ENCODE measurements around the gene DAB1. TPM values are rescaled to one million over a fixed set of nuclear protein-coding genes. Genes with fewer than 3 reads are reported as not detected.

The DAB1 gene
- total and polyA plus RNA-seq, 2 of the 8 experiments (the other 6 are each of a cell fraction or from before 2014, with no cell fraction given): 4.4 to 11.8 TPM

GRCh38 chr1:57040811-57041210 lies 383.0 kb downstream of the DAB1 start:
- no peaks in the 10 kb centered on the region for H3K79me2 ChIP-seq (ENCODE audit: control insufficient read depth in 1 of 2, insufficient read depth in 2 of 2, low read length in 2 of 2)
- no peak overlapping the region for H3K23ac ChIP-seq (ENCODE audit: insufficient read length)
- no peak overlapping the region for H2AK5ac ChIP-seq (ENCODE audit: low read depth, low read length)
- H3K56ac ChIP-seq (replicated peaks; ENCODE audit: insufficient read length, low read depth, low read length): no peak overlapping the region
- H4K8ac ChIP-seq (ENCODE audit: extremely low read depth, insufficient read depth, low read length): no peak overlapping the region
- H2BK12ac ChIP-seq (ENCODE audit: low read depth, low read length): no peak overlapping the region
- H2BK15ac ChIP-seq (ENCODE audit: low read length): no peak overlapping the region
- H3K36me3 ChIP-seq (ENCODE audit: control insufficient read depth in 2 of 4, insufficient read depth in 4 of 4, low read length in 3 of 4): no peaks in the 10 kb centered on the region
- 79% methylated on average over 2 of the region's 2 CpGs; no CpG with 5 or more reads in 1 of the 2 experiments for WGBS, 2 experiments (ENCODE audit: extremely low coverage in 1 of 2, insufficient coverage in 1 of 2, insufficient read length in 1 of 2, insufficient replicate concordance in 2 of 2, low coverage in 1 of 2, low lambda C conversion rate in 2 of 2, missing lambda C conversion rate in 1 of 2)
- no peaks in the 10 kb centered on the region for H3K9me3 ChIP-seq (ENCODE audit: insufficient read depth in 2 of 2, low read depth in 1 of 2, low read length in 1 of 2)
- no peak overlapping the region for H2BK120ac ChIP-seq (replicated peaks; ENCODE audit: low read depth, low read length)
- no peaks in the 10 kb centered on the region for H4K20me1 ChIP-seq (replicated peaks in 1 of 2; ENCODE audit: control insufficient read depth in 1 of 2, insufficient read depth in 2 of 2, low read length in 2 of 2)
- H3K27me3 ChIP-seq (replicated peaks in 1 of 4; ENCODE audit: control insufficient read depth in 3 of 4, extremely low read depth in 1 of 4, insufficient read depth in 3 of 4, low read length in 3 of 4): no peaks in the 10 kb centered on the region
- no peak overlapping the region for H2BK5ac ChIP-seq (ENCODE audit: low read depth, low read length)
- H4K91ac ChIP-seq (replicated peaks; ENCODE audit: insufficient read length, low read length): no peak overlapping the region
- H4K5ac ChIP-seq (ENCODE audit: insufficient read length, low read depth, low read length): no peak overlapping the region
- POLR2A ChIA-PET (ENCODE audit: partially characterized antibody): no interaction called here
- no peak overlapping the region for H3K27ac ChIP-seq (ENCODE audit: low read depth, low read length)
- H2AFZ ChIP-seq (ENCODE audit: low read length): no peak overlapping the region
- H3K4me2 ChIP-seq (ENCODE audit: insufficient read depth in 1 of 2, low read depth in 2 of 2, low read length in 2 of 2): no peak overlapping the region
- DNase-seq (ENCODE audit: low read depth in 1 of 2, low spot score in 2 of 2) (no peak), FAIRE-seq (no peak)
- CTCF ChIA-PET (ENCODE audit: partially characterized antibody): no interaction called here
- no peak overlapping the region for H3K4ac ChIP-seq (replicated peaks; ENCODE audit: insufficient read length, low read depth, low read length)
- no peaks in the 10 kb centered on the region; a peak in 1 of 7 replicates for H3K4me1 ChIP-seq (replicated peaks in 1 of 4; ENCODE audit: control insufficient read depth in 3 of 4, insufficient read depth in 4 of 4, low read length in 3 of 4)
- H3K14ac ChIP-seq (ENCODE audit: insufficient read length): no peak overlapping the region
- H3K79me1 ChIP-seq (ENCODE audit: low read depth, low read length): no peaks in the 10 kb centered on the region
- H3K18ac ChIP-seq (ENCODE audit: extremely low read depth, low read length): no peak overlapping the region
- H2BK20ac ChIP-seq (ENCODE audit: low read length): no peak overlapping the region
- H3K4me3 ChIP-seq (ENCODE audit: extremely low read depth in 1 of 4, insufficient read depth in 2 of 4, low read depth in 3 of 4, low read length in 4 of 4): no peak overlapping the region
- H3K9ac ChIP-seq (replicated peaks in 1 of 4; ENCODE audit: extremely low read depth in 1 of 4, low read depth in 3 of 4, low read length in 3 of 4): no peak overlapping the region
- H3K23me2 ChIP-seq (ENCODE audit: low read depth, low read length): no peaks in the 10 kb centered on the region; the same call in 1 of the 2 replicates
- TF ChIP-seq SIRT6 (IDR thresholded peaks at IDR 0.05; ENCODE audit: low read length) (no peak), KDM4A (IDR thresholded peaks at IDR 0.05; ENCODE audit: low read depth, low read length, severe bottlenecking) (no peak), TCF12 (IDR thresholded peaks at IDR 0.05; ENCODE audit: low read depth, low read length) (no peak), RBBP5 (IDR thresholded peaks at IDR 0.05; ENCODE audit: borderline replicate concordance, low read depth, low read length) (no peak), RXRA (IDR thresholded peaks at IDR 0.05; ENCODE audit: insufficient read depth, low read depth, low read length) (no peak), NRF1 (IDR thresholded peaks at IDR 0.05; ENCODE audit: low read depth, low read length) (no peak), CREB1 (IDR thresholded peaks at IDR 0.05) (no peak), FOSL1 (IDR thresholded peaks at IDR 0.05; ENCODE audit: insufficient read depth, low read depth, low read length) (no peak), YY1 (IDR thresholded peaks at IDR 0.05; ENCODE audit: low read depth, low read length) (no peak), ATF3 (IDR thresholded peaks at IDR 0.05; ENCODE audit: insufficient read depth, low read depth, low read length) (no peak), TEAD4 (IDR thresholded peaks at IDR 0.05; ENCODE audit: low read depth, low read length) (no peak), USF2 (IDR thresholded peaks at IDR 0.05; ENCODE audit: low read length) (no peak), JUND (IDR thresholded peaks at IDR 0.05; ENCODE audit: low read length) (no peak), SIN3A (conservative IDR thresholded peaks at IDR 0.05 in 1 of 2, IDR thresholded peaks at IDR 0.05 in 1 of 2; ENCODE audit: low read depth in 1 of 2, low read length in 2 of 2) (no peak)

Measured in H1 (cell line).